ENCODE measurements around the gene ALOX12B.

Gene ALOX12B

DNA sequence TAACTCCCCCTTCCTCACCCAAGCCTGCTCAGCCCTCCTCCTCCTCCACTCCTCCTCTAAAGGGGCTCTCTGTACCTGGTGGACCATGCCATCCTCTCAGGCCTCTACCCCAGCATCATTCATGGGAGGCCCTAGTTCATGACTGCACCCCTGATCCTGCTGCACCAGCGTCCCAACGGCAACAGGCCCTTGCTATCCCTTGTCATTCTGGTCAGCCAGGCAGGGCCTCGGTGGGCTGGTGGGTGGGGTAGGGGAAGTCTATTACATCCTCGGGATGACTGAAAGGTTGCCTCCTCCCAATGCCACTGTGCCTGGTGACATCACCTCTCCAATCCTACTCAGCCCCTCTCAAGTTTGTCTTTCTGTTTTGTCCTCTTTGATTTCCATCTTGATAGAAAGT is 19.7 kb downstream of the ALOX12B start:
- H3K79me2 ChIP-seq (ENCODE audit: insufficient read depth, low read depth), result no peaks in the 10 kb centered on the region
- H2AFZ ChIP-seq (ENCODE audit: low read depth), result no peak overlapping the region
- no peak overlapping the region for H3K4me2 ChIP-seq
- no peaks in the 10 kb centered on the region for H4K20me1 ChIP-seq (ENCODE audit: insufficient read depth)
- no peak overlapping the region for H3K4me3 ChIP-seq (IDR thresholded peaks at IDR 0.05; ENCODE audit: insufficient read depth, low read depth, low read length)
- TF ChIP-seq, protein P1, sequence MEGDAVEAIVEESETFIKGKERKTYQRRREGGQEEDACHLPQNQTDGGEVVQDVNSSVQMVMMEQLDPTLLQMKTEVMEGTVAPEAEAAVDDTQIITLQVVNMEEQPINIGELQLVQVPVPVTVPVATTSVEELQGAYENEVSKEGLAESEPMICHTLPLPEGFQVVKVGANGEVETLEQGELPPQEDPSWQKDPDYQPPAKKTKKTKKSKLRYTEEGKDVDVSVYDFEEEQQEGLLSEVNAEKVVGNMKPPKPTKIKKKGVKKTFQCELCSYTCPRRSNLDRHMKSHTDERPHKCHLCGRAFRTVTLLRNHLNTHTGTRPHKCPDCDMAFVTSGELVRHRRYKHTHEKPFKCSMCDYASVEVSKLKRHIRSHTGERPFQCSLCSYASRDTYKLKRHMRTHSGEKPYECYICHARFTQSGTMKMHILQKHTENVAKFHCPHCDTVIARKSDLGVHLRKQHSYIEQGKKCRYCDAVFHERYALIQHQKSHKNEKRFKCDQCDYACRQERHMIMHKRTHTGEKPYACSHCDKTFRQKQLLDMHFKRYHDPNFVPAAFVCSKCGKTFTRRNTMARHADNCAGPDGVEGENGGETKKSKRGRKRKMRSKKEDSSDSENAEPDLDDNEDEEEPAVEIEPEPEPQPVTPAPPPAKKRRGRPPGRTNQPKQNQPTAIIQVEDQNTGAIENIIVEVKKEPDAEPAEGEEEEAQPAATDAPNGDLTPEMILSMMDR (conservative IDR thresholded peaks at IDR 0.05; ENCODE audit: low read depth, low read length), result no peak
- H3K27me3 ChIP-seq (ENCODE audit: insufficient read depth, low read depth), result no peaks in the 10 kb centered on the region
- H3K4me1 ChIP-seq (ENCODE audit: low read depth, poor library complexity, severe bottlenecking), result no peaks in the 10 kb centered on the region
- no peak overlapping the region for H3K27ac ChIP-seq
- H3K9ac ChIP-seq, result no peak overlapping the region
- no peaks in the 10 kb centered on the region for H3K36me3 ChIP-seq (ENCODE audit: insufficient read depth)

DNA sequence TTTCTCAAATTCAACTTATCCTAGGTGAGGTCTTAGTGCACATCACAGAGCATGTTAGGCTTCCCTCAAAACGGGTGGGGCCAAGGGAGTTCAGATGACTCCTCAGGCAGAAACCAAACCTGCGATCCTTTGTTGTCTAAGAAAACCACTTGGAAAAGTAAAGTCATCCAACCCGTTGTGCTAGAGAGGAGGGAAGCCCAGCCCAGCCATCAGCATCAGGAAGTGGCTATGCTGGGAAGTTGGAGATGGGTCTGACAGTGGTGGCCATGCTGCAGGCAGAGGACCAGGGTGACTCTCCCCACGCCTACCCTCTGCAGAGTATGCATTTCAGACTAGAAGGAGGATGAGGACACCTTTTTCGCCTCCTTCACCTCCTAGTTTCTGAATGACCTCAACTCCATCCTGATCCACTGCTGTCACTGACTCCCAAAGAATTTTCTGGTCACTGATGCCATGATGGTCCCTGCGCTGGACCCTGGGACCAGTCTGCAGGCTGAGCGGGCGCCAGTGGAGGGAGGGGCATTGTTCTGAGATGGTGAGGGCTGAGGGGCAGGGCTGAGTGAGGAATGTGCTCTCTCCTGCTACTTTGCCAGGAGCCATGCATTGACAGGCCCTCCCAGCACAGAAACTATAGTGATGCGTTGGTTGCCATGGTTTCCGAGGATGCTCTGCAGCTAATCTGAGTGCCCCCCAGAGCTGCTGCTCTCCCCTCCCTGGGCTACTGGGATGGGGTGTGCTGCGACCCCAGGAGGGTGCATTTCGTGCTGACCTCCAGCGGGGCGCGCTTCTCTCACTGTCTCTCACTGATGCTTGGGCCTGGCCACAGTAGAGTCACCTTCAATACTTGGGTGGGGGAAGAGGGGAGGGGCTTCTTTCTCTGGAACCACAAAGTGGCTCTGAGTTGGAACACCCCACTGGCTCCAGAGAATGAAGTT is 20.4 kb downstream of the ALOX12B start:
- no peak overlapping the region for H3K4me2 ChIP-seq
- no peak overlapping the region for H2AFZ ChIP-seq (ENCODE audit: low read depth)
- H3K4me1 ChIP-seq (ENCODE audit: low read depth, poor library complexity, severe bottlenecking), result no peaks in the 10 kb centered on the region

DNA sequence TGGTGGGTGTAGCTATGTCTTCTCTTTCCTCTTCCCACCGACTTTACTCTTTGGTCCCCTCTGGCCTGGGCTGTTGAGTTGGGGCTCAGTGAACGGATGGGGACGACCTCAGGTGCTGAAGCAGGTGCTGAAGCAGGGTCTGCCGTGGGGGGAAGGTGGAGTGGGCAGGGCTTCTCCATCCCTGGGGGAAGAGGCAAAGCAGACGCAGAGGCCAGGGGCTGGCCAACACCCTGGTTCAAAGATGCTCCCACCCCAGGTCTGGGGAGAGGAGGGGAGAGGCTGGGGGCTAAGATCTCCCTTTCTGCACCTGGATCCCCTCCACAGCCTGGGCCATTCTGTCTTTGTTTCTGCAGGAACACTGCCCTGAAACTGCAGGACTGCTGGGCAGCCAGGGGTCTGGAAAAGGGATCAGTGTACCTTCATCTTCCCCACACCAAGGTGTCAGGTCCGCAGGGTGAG is 22.9 kb downstream of the ALOX12B start:
- H3K9ac ChIP-seq, result no peak overlapping the region

More for the DNA sequence above, 20.4 kb downstream of the ALOX12B start:
- Histone ChIP-seq H4K20me1 (ENCODE audit: insufficient read depth) (no peaks in the 10 kb centered on the region), H3K9ac (no peak overlapping the region), H3K79me2 (ENCODE audit: insufficient read depth, low read depth) (no peaks in the 10 kb centered on the region), H3K27ac (no peak overlapping the region), H3K36me3 (ENCODE audit: insufficient read depth) (no peaks in the 10 kb centered on the region), H3K4me3 (IDR thresholded peaks at IDR 0.05; ENCODE audit: insufficient read depth, low read depth, low read length) (no peak overlapping the region), H3K27me3 (ENCODE audit: insufficient read depth, low read depth) (peaks cover 3% of the 10 kb centered on the region; the same call in 1 of the 2 replicates)
- TF ChIP-seq, protein P1 (conservative IDR thresholded peaks at IDR 0.05; ENCODE audit: low read depth, low read length), result no peak

DNA sequence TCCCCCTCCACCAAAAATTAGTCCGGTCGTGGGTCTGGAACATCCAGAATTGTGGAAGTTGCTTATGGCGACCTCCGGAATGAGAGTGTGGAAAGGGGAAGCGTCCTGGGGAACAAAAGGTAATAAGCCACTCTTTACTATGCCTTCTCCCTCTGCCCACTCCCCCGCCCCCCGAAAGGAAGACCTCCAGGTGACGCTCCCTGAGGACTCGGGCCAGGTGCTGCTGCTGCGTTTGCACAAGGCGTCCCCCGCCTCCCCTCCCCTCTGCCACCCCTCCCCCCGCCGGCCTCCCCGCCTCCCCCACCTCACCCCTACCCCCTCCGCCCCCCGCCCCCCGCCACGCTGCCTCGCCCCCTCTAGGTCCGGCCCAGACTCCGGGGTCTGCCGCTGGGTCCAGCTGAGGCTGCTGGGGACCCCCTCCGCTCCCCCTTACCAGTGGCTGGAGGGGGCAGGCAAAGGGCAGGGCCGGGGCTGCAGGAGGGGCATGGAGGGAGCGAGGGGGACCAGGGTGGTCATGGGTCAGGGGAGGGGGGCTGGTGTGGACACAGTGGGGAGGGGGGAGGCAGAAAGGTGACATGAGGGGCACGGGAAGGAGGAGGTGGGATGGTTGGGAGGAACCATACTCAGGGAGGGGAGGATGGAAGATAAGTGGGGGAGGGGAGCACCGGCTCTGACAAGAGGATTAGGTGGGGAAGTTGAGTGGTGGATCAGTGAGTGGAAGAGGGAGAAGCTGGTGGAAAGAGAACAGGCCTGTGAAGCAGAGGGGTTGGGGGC is 23.6 kb downstream of the ALOX12B start:
- Histone ChIP-seq H4K20me1 (ENCODE audit: insufficient read depth) (no peaks in the 10 kb centered on the region), H3K4me3 (IDR thresholded peaks at IDR 0.05; ENCODE audit: insufficient read depth, low read depth, low read length) (no peak overlapping the region), H3K4me2 (no peak overlapping the region), H2AFZ (ENCODE audit: low read depth) (no peak overlapping the region), H3K36me3 (ENCODE audit: insufficient read depth) (no peaks in the 10 kb centered on the region), H3K79me2 (ENCODE audit: insufficient read depth, low read depth) (no peaks in the 10 kb centered on the region), H3K4me1 (ENCODE audit: low read depth, poor library complexity, severe bottlenecking) (no peaks in the 10 kb centered on the region), H3K9ac (no peak overlapping the region), H3K27ac (no peak overlapping the region), H3K27me3 (ENCODE audit: insufficient read depth, low read depth) (peaks cover 5% of the 10 kb centered on the region; the same call in 1 of the 2 replicates)
- TF ChIP-seq, protein P1 (conservative IDR thresholded peaks at IDR 0.05; ENCODE audit: low read depth, low read length), result no peak

More for the DNA sequence above, 22.9 kb downstream of the ALOX12B start:
- no peak overlapping the region for H3K4me2 ChIP-seq
- H3K4me3 ChIP-seq (IDR thresholded peaks at IDR 0.05; ENCODE audit: insufficient read depth, low read depth, low read length), result no peak overlapping the region
- no peaks in the 10 kb centered on the region for H3K4me1 ChIP-seq (ENCODE audit: low read depth, poor library complexity, severe bottlenecking)
- no peak overlapping the region for H2AFZ ChIP-seq (ENCODE audit: low read depth)
- TF ChIP-seq, protein P1 (conservative IDR thresholded peaks at IDR 0.05; ENCODE audit: low read depth, low read length), result no peak
- no peaks in the 10 kb centered on the region for H4K20me1 ChIP-seq (ENCODE audit: insufficient read depth)
- H3K27ac ChIP-seq, result no peak overlapping the region
- H3K36me3 ChIP-seq (ENCODE audit: insufficient read depth), result no peaks in the 10 kb centered on the region
- peaks cover 5% of the 10 kb centered on the region; the same call in 1 of the 2 replicates for H3K27me3 ChIP-seq (ENCODE audit: insufficient read depth, low read depth)
- no peaks in the 10 kb centered on the region for H3K79me2 ChIP-seq (ENCODE audit: insufficient read depth, low read depth)

Data from KMS-11 (cell line).